GM12864 (cell line): Measurements from ENCODE around the gene UBA1.

Source experiments
- DNase-seq: peaks from one replicate; pipeline ENCODE4 v3.0.0-alpha.2; 2011; ENCODE audit warnings: low read depth
- H3K4me3 ChIP-seq: 2 replicates; pipeline ENCODE4 v1.5.1; 2011; ENCODE audit warnings: mild to moderate bottlenecking, low read depth, low read length, control low read depth
- TF ChIP-seq, protein P1 (sequence below): IDR thresholded peaks from 2 replicates; pipeline ENCODE4 v1.5.1; 2011; ENCODE audit warnings: low read depth, mild to moderate bottlenecking, moderate library complexity, low read length, control low read depth, inconsistent platforms; ENCODE audit errors: missing control alignments

UBA1 gene

DNA sequence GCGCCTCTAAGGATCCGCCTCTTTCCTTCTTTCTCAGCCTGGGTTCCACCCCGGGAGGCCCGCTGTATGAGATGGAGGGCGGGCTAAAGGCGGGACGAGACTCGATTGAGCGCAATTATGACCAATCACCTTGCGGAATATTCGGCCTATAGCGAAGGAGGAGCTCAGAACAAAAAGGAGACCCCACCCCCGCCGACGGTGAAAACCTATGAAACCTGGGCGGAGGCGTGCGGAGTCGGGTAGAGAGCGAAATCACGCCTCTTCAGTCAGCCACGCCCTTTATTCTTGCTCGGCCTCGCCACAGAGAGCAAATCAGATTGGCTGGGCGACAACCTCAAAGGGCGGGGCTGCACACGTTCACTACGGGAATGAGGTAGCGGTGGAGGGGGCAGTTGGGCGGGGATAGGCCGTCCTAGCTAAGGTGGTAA, 24.2 kb downstream of the UBA1 start:
- peak; percentile 92 for DNase-seq
- H3K4me3 ChIP-seq, result peak overlapping the region; percentile 58
- TF ChIP-seq, protein P1, sequence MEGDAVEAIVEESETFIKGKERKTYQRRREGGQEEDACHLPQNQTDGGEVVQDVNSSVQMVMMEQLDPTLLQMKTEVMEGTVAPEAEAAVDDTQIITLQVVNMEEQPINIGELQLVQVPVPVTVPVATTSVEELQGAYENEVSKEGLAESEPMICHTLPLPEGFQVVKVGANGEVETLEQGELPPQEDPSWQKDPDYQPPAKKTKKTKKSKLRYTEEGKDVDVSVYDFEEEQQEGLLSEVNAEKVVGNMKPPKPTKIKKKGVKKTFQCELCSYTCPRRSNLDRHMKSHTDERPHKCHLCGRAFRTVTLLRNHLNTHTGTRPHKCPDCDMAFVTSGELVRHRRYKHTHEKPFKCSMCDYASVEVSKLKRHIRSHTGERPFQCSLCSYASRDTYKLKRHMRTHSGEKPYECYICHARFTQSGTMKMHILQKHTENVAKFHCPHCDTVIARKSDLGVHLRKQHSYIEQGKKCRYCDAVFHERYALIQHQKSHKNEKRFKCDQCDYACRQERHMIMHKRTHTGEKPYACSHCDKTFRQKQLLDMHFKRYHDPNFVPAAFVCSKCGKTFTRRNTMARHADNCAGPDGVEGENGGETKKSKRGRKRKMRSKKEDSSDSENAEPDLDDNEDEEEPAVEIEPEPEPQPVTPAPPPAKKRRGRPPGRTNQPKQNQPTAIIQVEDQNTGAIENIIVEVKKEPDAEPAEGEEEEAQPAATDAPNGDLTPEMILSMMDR, result no peak

DNA sequence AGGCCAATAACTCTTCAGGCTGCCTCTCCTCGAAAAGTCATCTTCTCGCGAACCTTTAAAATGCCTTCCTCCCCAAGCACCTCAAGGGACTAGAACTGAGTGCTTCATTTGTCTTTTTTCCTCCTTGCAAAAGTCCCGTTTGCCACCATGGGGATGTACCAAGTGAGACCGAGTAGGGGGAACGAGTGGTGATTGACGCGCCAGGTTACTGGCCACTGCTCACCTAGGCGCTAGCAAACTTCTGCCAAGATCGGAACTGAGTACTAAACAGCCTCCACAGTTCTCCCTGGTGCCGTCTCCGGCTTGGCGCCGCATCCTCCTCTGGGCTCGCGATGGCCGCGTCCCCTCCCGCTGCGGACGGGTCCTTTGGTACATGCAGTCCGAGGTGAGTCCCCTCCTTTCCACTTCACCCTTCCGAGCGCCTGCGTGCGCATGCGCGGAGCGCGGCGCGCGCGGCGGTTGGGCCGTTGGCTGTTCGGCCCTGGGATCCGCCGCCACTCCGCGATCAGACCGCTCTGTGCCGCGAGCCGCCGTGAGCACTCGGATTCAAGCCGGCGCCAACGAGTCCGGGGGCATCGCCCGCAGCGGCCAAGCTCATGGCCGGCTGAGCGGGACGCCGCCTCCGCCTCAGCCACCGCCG, 24.8 kb downstream of the UBA1 start, which contains the start of gene CDK16:
Gene CDK16, plus strand, starts transcription at position 402 of the 640 bp plus-strand sequence. CDS start 4,877 bp downstream, outside the sequence.
- TF ChIP-seq, protein P1, result no peak
- peak; percentile 37 for DNase-seq
- H3K4me3 ChIP-seq, result peak within 1 kb of the TSS; percentile 58

DNA sequence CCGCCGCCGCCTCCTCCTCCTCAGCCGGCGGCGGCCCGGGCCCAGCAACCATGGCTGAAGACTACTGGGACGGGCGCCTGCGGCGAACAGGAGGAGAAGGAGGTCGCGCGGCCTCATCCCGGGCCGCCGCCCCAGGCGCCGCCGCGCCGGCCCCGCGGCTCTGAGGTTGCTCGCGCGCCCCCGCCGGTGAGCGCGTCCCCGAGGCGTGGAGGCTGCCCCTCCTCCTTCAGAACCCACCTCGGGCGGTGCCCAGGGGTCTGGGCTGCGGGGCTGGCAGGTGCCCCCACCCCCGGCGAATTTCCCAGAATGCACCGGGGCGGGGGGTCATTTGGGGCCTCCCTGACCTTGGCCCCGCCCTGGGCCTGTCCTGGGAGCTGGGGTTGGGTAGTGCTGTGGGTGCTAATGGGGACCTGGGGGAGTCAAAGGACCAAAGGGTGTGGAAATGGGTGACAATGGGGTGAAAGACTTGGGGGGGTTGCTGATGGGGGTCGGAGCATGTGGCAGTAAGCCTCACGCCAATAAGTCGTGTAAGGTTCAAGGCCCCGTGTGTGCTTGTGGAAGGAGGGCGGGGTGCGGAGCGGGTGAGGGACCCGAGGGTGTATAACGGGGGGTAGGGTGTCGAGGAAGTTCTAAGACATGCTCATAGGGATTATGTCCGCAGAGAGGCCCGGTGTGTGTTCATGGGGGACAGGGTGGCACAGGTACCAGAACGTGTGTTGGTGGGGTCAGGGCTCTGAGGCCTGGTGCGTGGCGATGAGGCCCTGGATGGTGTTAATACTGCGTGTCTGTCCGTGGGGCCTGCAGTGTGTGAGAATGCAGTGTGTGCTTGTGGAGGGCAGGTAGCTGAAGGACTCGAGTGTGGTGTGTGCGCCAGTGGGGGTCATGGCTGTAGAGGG, 25.5 kb downstream of the UBA1 start:
- H3K4me3 ChIP-seq, result peak overlapping the region; percentile 58
- no peak for DNase-seq

DNA sequence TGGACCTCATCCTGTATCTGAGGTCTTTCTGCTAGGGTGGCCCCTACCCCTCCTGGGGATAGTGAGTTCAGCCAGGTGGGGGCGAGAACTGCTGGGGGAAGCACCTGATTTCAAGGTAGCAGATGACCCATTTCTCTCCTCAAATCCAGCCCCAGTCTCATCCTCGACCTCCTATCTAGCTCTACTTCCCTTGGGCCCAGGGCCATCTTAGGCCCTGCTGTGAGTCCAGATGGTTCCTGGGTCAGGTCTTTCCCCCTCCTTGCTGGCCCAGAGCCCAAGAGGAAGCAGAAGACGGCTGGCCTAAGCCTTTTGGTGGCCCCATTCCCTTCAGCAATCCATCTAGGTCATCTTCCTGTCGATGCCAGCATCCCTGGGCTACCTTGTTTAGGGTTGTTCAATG, 28.1 kb downstream of the UBA1 start:
- no peak for DNase-seq
- H3K4me3 ChIP-seq, result no peak overlapping the region
- TF ChIP-seq, protein P1, result no peak

More for the DNA sequence above, 25.5 kb downstream of the UBA1 start:
- TF ChIP-seq, protein P1, result no peak

DNA sequence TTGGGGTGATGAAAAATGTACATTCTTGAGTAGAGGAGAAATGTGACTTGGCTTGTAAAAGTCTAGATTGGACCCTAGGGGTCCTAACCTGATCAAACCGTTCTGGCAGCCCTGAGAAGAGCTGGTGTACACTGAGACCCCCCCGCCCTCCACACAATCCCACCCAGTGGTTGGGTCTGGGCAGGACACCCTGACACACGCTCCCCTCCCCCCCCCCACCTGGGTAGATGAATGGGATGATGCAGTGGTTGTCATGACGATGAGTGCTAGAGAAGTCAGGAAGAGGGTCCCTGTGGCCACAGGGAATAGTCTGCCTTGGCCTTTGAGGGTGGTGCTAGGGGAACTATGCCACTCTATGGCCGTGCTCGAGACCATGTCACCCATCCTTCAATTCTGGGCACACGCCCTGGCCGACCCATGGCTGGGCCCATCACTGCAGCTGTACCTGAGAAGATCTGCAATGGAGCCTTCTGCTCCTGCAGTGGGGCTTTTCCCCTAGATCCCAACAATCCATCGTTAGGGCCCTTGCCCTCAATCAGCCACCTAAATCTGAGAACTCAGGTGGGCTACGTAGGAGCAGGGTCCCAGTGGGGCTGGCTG, 29.2 kb downstream of the UBA1 start:
- TF ChIP-seq, protein P1, result no peak

DNA sequence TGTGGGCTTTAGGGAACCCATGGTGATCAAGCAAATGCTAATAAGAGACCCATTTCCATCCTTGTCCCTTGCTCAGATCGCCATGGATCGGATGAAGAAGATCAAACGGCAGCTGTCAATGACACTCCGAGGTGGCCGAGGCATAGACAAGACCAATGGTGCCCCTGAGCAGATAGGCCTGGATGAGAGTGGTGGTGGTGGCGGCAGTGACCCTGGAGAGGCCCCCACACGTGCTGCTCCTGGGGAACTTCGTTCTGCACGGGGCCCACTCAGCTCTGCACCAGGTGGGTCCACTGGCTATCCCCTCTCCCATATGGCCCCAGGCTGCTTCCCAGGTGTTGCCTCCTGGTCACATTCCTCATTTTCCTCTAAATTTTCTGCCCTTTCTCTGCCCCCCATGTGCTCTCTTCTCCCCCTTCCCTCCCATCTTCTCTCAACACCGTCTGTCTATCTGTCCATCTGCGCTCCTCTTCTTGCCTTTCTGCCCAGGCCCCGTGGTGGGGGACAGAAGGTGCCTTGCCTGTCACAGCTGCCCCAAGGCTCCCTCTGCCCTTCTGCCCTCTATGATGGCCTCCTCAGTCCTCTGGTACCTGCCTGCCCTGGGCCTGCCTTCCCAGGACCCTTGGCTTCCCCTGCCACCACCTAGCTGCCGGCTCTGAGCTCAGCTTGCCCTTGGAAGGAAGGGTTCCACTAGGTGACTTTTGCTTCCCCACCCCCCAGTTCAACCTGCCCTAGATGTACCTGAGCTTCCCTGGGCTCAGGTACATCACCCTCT, 30.0 kb downstream of the UBA1 start:
- TF ChIP-seq, protein P1, result no peak
- H3K4me3 ChIP-seq, result no peak overlapping the region
- no peak for DNase-seq

More for the DNA sequence above, 29.2 kb downstream of the UBA1 start:
- H3K4me3 ChIP-seq, result no peak overlapping the region
- no peak for DNase-seq
